Measurements from ENCODE around the gene SLC38A3. TPM values are rescaled to one million over a fixed set of nuclear protein-coding genes. Genes with fewer than 3 reads are reported as not detected.

SLC38A3 gene
- total RNA-seq, 2 experiments from 2014 or later = not detected

DNA sequence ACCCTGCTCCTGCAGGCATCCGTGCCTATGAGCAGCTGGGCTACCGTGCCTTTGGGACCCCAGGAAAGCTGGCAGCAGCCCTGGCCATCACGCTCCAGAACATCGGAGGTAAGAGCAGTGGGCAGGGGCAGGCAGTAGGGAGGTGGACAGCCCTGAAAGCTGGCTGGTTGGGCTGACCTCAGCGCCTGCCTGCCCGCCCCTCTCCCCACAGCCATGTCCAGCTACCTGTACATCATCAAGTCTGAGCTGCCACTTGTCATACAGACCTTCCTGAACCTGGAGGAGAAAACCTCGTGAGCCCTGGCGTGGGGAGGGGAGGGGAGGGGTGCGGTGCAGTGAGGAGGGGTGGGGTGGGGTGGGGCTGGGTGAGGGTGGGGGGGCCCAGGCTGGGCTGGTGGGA, 10.5 kb downstream of the SLC38A3 start:
- Mint-ChIP-seq H3K4me1 (ENCODE audit: low read depth) (peaks cover 8% of the 10 kb centered on the region), H3K36me3 (ENCODE audit: low read depth) (no peaks in the 10 kb centered on the region), H3K27me3 (ENCODE audit: low read depth) (no peaks in the 10 kb centered on the region), H3K4me3 (no peak overlapping the region), H3K27ac (no peak overlapping the region), H3K9me3 (ENCODE audit: insufficient read depth) (no peaks in the 10 kb centered on the region)
- no peak for ATAC-seq
- no peak for DNase-seq
- ChIA-PET CTCF (interaction anchor here (0.7 to 1.8 kb wide), 4 partner anchors 10 to 31 kb away, joined by 3 to 5 read pairs (median 4); no protein-coding TSS in a partner anchor), POLR2A (no interaction called here)

GRCh38 chr3:50217681-50218080, 12.6 kb downstream of the SLC38A3 start:
- Mint-ChIP-seq H3K9me3 (ENCODE audit: insufficient read depth) (no peaks in the 10 kb centered on the region), H3K27me3 (ENCODE audit: low read depth) (no peaks in the 10 kb centered on the region), H3K27ac (no peak overlapping the region), H3K36me3 (ENCODE audit: low read depth) (no peaks in the 10 kb centered on the region), H3K4me3 (no peak overlapping the region), H3K4me1 (ENCODE audit: low read depth) (peaks cover 9% of the 10 kb centered on the region)
- CTCF ChIA-PET = interaction anchor here (0.9 kb wide), 1 partner anchor 47 kb away, joined by 3 read pairs; no protein-coding TSS in a partner anchor
- POLR2A ChIA-PET = interaction anchor here (1.4 to 1.8 kb wide), 2 partner anchors 9 to 23 kb away, joined by 3 to 4 read pairs; no protein-coding TSS in a partner anchor
- no peak for DNase-seq
- no peak for ATAC-seq

GRCh38 chr3:50218448-50218847, 13.4 kb downstream of the SLC38A3 start:
- no peaks in the 10 kb centered on the region for H3K36me3 Mint-ChIP-seq (ENCODE audit: low read depth)
- no peak for ATAC-seq
- POLR2A ChIA-PET = interaction anchor here (1.4 to 1.8 kb wide), 2 partner anchors 8 to 24 kb away, joined by 3 to 4 read pairs; no protein-coding TSS in a partner anchor

DNA sequence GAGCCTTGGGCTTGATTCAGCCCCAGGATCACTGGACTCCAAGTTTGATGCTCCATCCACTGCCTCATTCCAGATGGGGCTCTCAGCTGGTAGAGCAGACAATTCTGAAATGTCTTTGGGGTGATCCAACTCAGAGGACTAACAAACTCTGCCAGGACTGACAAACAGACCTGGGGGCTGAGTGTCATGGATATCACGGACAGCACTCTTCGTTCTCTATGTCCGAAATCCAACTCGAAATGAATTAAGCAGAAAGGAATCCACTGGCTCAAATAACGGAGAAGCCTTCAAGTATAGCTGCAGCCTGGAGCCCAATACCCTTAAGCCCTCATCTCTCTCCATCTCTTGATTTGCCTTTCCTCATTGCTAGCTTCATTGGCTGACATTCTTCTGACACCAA, 14.2 kb downstream of the SLC38A3 start:
- Mint-ChIP-seq H3K4me3 (no peak overlapping the region), H3K27me3 (ENCODE audit: low read depth) (peaks cover 8% of the 10 kb centered on the region), H3K36me3 (ENCODE audit: low read depth) (no peaks in the 10 kb centered on the region), H3K27ac (no peak overlapping the region), H3K9me3 (ENCODE audit: insufficient read depth) (no peaks in the 10 kb centered on the region), H3K4me1 (ENCODE audit: low read depth) (peaks cover 9% of the 10 kb centered on the region)
- CTCF ChIA-PET = interaction anchor here (0.9 to 4.4 kb wide), 4 partner anchors 19 to 27 kb away, joined by 3 to 49 read pairs (median 3); partner anchors contain the start of gene GNAT1
- POLR2A ChIA-PET = no interaction called here
- DNase-seq = no peak
- ATAC-seq = no peak

More at GRCh38 chr3:50218448-50218847, 13.4 kb downstream of the SLC38A3 start:
- peaks cover 9% of the 10 kb centered on the region for H3K4me1 Mint-ChIP-seq (ENCODE audit: low read depth)
- peaks cover 3% of the 10 kb centered on the region for H3K27me3 Mint-ChIP-seq (ENCODE audit: low read depth)
- no peak overlapping the region for H3K4me3 Mint-ChIP-seq
- CTCF ChIA-PET = interaction anchor here (0.9 to 4.4 kb wide), 2 partner anchors 25 to 28 kb away, joined by 3 to 49 read pairs; partner anchors contain the start of gene GNAT1
- no peak overlapping the region for H3K27ac Mint-ChIP-seq
- H3K9me3 Mint-ChIP-seq (ENCODE audit: insufficient read depth) = no peaks in the 10 kb centered on the region
- no peak for DNase-seq

DNA sequence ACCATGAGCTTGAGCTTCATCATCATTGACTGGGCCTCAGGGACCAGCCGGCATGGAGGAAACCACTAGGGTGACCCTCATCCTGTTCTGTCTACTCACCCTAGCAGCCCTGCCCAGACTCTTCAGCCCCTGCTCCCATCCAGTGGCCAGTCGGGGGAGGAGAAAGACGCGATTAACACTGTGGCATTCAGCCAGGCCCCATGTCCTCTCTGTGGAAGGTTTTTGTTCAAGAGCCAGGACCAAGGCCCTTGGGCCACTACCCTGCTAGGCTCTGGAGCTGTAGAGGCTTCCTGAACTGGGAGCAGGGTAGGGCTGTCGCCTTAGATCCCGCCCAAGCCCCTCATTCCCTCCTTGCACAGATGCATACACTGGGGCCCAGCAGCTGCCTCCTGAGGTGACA, 15.0 kb downstream of the SLC38A3 start:
- Mint-ChIP-seq H3K36me3 (ENCODE audit: low read depth) (no peaks in the 10 kb centered on the region), H3K27ac (no peak overlapping the region), H3K27me3 (ENCODE audit: low read depth) (peaks cover 12% of the 10 kb centered on the region), H3K9me3 (ENCODE audit: insufficient read depth) (no peaks in the 10 kb centered on the region), H3K4me1 (ENCODE audit: low read depth) (peaks cover 9% of the 10 kb centered on the region), H3K4me3 (no peak overlapping the region)
- ChIA-PET POLR2A (no interaction called here), CTCF (interaction anchor here (0.8 to 4.4 kb wide), 5 partner anchors 16 to 27 kb away, joined by 3 to 49 read pairs (median 3); partner anchors contain the start of gene GNAT1)
- DNase-seq (no peak), ATAC-seq (no peak)

DNA sequence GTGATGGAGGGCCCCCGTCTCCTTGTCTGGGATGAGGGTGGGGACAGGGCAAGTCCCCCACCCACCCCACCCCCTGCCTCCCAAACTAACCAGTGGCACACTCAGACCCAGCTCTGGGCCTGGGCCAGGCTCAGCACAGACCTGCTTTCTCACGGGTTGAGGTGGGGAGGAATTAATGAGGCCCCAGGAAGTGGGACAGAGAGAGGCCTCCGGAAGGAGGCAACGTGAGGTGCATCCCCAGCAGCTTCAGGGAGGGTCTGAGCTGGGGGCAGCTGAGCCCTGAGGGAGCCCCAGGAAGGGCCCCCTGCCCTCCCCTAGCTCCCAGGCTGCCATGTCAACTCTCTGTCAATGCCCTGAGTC, 16.0 kb downstream of the SLC38A3 start:
- H3K4me1 Mint-ChIP-seq (ENCODE audit: low read depth) = peaks cover 15% of the 10 kb centered on the region
- CTCF ChIA-PET = interaction anchor here (1.1 to 4.4 kb wide), 4 partner anchors 17 to 36 kb away, joined by 3 to 49 read pairs (median 6); partner anchors contain the start of gene GNAT1
- H3K27ac Mint-ChIP-seq = peak overlapping the region; percentile 52
- H3K4me3 Mint-ChIP-seq = no peak overlapping the region
- no peaks in the 10 kb centered on the region for H3K9me3 Mint-ChIP-seq (ENCODE audit: insufficient read depth)
- no peak for ATAC-seq
- POLR2A ChIA-PET = no interaction called here
- H3K27me3 Mint-ChIP-seq (ENCODE audit: low read depth) = peaks cover 16% of the 10 kb centered on the region
- no peaks in the 10 kb centered on the region for H3K36me3 Mint-ChIP-seq (ENCODE audit: low read depth)
- DNase-seq = no peak

DNA sequence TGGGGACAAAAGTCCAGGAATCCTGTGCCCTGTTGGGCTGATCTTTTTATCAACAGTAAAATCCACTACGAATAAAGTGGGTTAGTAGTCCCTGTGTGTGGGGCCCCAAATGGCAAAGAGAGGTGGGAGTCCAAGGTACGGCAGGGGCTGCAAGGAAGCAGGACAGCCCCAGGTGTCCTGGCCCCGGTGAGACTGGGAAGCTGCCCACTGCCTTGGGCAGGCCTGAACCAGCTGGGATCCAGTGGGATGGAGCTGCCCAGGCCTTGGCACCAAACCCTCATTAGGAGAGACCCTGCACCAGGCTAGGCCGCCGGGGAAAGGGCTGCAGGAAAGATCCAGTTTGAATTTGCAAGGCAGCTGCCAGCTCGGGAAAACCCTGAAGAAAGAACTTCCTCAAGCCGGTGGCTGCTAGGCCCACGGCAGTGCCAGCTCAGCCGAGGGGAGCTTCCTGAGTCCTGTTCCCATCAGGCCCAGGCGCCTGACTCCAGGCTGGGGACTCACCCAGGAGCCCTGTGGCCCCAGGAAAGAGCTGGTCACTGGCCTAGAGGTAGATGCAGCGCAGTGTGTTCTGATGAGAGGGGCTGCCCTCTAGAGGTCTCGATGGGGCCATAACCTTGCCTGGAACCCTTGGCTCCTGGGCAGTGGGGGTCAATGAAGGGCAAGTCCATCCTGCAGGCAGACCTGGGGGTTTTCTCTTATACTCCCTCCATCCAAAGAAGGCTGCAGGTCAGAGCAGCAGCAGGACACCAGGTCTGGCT, 16.5 kb downstream of the SLC38A3 start:
- ChIA-PET POLR2A (interaction anchor here (1.0 kb wide), 1 partner anchor 27 kb away, joined by 6 read pairs; no protein-coding TSS in a partner anchor), CTCF (interaction anchor here (1.1 to 4.4 kb wide), 4 partner anchors 18 to 35 kb away, joined by 3 to 49 read pairs (median 6); partner anchors contain the start of gene GNAT1)
- ATAC-seq = no peak
- Mint-ChIP-seq H3K9me3 (ENCODE audit: insufficient read depth) (no peaks in the 10 kb centered on the region), H3K4me1 (ENCODE audit: low read depth) (peaks cover 19% of the 10 kb centered on the region), H3K36me3 (ENCODE audit: low read depth) (no peaks in the 10 kb centered on the region), H3K27ac (peak overlapping the region; percentile 52), H3K27me3 (ENCODE audit: low read depth) (peaks cover 16% of the 10 kb centered on the region), H3K4me3 (no peak overlapping the region)
- DNase-seq = no peak

GRCh38 chr3:50222169-50222528, 17.1 kb downstream of the SLC38A3 start:
- H3K27ac Mint-ChIP-seq = no peak overlapping the region
- peaks cover 23% of the 10 kb centered on the region for H3K4me1 Mint-ChIP-seq (ENCODE audit: low read depth)
- no peaks in the 10 kb centered on the region for H3K36me3 Mint-ChIP-seq (ENCODE audit: low read depth)
- POLR2A ChIA-PET = interaction anchor here (1.0 kb wide), 1 partner anchor 27 kb away, joined by 6 read pairs; no protein-coding TSS in a partner anchor
- H3K4me3 Mint-ChIP-seq = no peak overlapping the region
- DNase-seq (no peak), ATAC-seq (no peak)
- H3K27me3 Mint-ChIP-seq (ENCODE audit: low read depth) = peaks cover 16% of the 10 kb centered on the region
- H3K9me3 Mint-ChIP-seq (ENCODE audit: insufficient read depth) = no peaks in the 10 kb centered on the region
- CTCF ChIA-PET = interaction anchor here (1.1 to 4.4 kb wide), 3 partner anchors 24 to 34 kb away, joined by 3 to 49 read pairs (median 9); partner anchors contain the start of gene GNAT1

DNA sequence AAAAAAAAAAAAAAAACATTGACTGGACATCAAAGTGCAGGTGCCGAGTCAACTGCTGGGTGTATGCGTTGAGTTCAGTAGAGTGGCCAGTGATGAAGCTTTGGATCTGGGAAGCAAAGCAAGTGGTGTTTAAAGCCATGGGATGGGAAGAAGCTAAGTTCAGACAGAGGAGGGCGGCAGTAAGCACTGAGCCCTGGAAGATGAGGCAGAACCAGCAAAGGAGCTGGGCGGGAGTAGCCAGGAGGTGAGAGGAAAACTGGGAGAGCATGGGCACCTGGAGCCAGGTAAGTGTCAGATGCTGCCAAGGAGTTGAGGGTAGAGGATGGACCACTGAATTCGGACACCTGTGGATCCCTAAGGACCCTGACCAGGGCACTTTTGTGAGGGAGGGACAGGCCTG, 19.6 kb downstream of the SLC38A3 start:
- ChIA-PET CTCF (interaction anchor here (1.4 to 7.6 kb wide), 8 partner anchors 10 to 103 kb away, joined by 3 to 185 read pairs (median 15); partner anchors contain the start of genes GNAI2, GNAT1 and LSMEM2), POLR2A (no interaction called here)
- DNase-seq (no peak), ATAC-seq (no peak)
- Mint-ChIP-seq H3K9me3 (ENCODE audit: insufficient read depth) (no peaks in the 10 kb centered on the region), H3K4me1 (ENCODE audit: low read depth) (peaks cover 42% of the 10 kb centered on the region), H3K27ac (no peak overlapping the region), H3K36me3 (ENCODE audit: low read depth) (no peaks in the 10 kb centered on the region), H3K27me3 (ENCODE audit: low read depth) (peaks cover 16% of the 10 kb centered on the region), H3K4me3 (no peak overlapping the region)

- peak; percentile 27 for ATAC-seq
- peak; percentile 59 for DNase-seq
- POLR2A ChIA-PET = interaction anchor here (0.6 to 3.0 kb wide), 8 partner anchors 9 to 381 kb away, joined by 3 to 23 read pairs (median 10); no protein-coding TSS in a partner anchor
- Mint-ChIP-seq H3K27ac (peak overlapping the region; percentile 90), H3K9me3 (ENCODE audit: insufficient read depth) (no peaks in the 10 kb centered on the region), H3K27me3 (ENCODE audit: low read depth) (peaks cover 16% of the 10 kb centered on the region), H3K36me3 (ENCODE audit: low read depth) (no peaks in the 10 kb centered on the region), H3K4me1 (ENCODE audit: low read depth) (peaks cover 34% of the 10 kb centered on the region), H3K4me3 (peak overlapping the region; percentile 91)
- CTCF ChIA-PET = interaction anchor here (0.7 to 7.6 kb wide), 27 partner anchors 9 to 127 kb away, joined by 3 to 185 read pairs (median 6); partner anchors contain the start of genes GNAI2, GNAT1, HYAL3 and NAA80
These were observed 21.9 kb downstream of the SLC38A3 start for GRCh38 chr3:50226888-50227389.

DNA sequence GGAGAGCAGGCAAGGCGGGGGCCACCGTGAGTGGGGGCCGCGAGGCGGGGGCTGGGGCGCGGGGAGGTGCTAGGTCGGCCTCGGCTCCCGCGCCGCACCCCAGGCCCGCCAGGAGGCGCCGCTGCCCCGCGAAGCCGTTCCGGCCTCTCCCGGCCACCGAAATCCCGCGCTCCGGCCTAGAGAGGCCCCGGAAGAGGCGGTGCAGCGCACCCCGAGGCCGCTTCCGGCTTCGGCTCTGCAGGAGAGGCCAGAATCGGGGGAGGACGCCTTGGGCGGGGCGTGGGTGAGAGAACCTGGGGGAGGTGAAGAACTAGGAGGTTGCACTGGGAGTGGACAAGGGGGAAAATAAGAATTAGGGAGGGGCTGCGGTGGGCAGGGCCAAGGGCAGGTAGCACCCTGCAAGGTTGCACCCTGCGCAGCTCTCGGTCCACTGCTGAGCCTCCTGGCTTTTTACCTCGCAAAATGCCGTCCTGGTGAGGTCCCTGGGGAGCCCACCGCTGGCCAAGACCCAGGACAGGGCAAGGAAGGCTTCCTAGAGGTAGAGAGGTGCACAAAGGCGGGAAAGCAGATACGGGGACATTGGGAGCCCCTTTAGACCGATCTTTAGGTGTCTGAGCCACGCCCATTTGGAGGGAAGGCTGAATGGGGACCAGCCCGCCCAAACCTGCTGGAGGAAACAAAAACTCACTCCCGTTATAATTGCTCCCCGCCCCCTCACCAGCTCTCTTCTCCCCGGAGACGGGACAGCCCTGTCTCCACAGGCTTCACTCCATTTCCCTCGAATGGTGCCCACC, 22.5 kb downstream of the SLC38A3 start:
- H3K4me1 Mint-ChIP-seq (ENCODE audit: low read depth) = peaks cover 34% of the 10 kb centered on the region
- ChIA-PET CTCF (interaction anchor here (0.7 to 7.6 kb wide), 29 partner anchors 8 to 127 kb away, joined by 3 to 185 read pairs (median 5); partner anchors contain the start of genes GNAI2, GNAT1, HYAL3 and NAA80), POLR2A (interaction anchor here (0.6 to 3.0 kb wide), 10 partner anchors 10 to 381 kb away, joined by 3 to 23 read pairs (median 5); partner anchors contain the start of genes HYAL3 and NAA80)
- ATAC-seq = peak; percentile 89
- H3K9me3 Mint-ChIP-seq (ENCODE audit: insufficient read depth) = no peaks in the 10 kb centered on the region
- H3K27ac Mint-ChIP-seq = peak overlapping the region; percentile 90
- H3K27me3 Mint-ChIP-seq (ENCODE audit: low read depth) = peaks cover 16% of the 10 kb centered on the region
- H3K4me3 Mint-ChIP-seq = peak overlapping the region; percentile 91
- no peaks in the 10 kb centered on the region for H3K36me3 Mint-ChIP-seq (ENCODE audit: low read depth)
- DNase-seq = peak; percentile 94
